ENCODE measurements around the gene C17orf107. TPM values are rescaled to one million over a fixed set of nuclear protein-coding genes. Genes with fewer than 3 reads are reported as not detected.
A peak's percentile ranks its signal among the peaks of the same experiment; 100 is the strongest.
"Not testable (repeated sequence)": the region's sequence is repeated elsewhere in the genome, so short reads cannot be mapped to it uniquely, and the experiment has no call there.

Gene C17orf107
- total RNA-seq, 1 donor: 4.0 TPM

- no peaks in the 10 kb centered on the region for H3K79me2 ChIP-seq (ENCODE audit: insufficient read depth, low read length)
- peak overlapping the region; percentile 23 for H3K27ac ChIP-seq (ENCODE audit: low read depth, low read length)
- H3K4me1 ChIP-seq (ENCODE audit: insufficient read depth, low read length): peaks cover 17% of the 10 kb centered on the region
- peaks cover 7% of the 10 kb centered on the region for H4K20me1 ChIP-seq (ENCODE audit: insufficient read depth, low read length)
- peak overlapping the region; percentile 49 for H3K4me2 ChIP-seq (ENCODE audit: insufficient read depth, low read length)
- H3K27me3 ChIP-seq (ENCODE audit: insufficient read depth, low read length): peaks cover 8% of the 10 kb centered on the region
- no peak overlapping the region for H2AFZ ChIP-seq (ENCODE audit: low read length)
- H3K4me3 ChIP-seq (ENCODE audit: insufficient read depth, low read length): peak overlapping the region; percentile 72
- H3K9me3 ChIP-seq (ENCODE audit: low read depth, low read length): no peaks in the 10 kb centered on the region
- H3K36me3 ChIP-seq (ENCODE audit: insufficient read depth, low read length): peaks cover 7% of the 10 kb centered on the region
- peak; percentile 90 for DNase-seq (ENCODE audit: insufficient read length, low spot score, missing footprints)
- TF ChIP-seq, protein P1, sequence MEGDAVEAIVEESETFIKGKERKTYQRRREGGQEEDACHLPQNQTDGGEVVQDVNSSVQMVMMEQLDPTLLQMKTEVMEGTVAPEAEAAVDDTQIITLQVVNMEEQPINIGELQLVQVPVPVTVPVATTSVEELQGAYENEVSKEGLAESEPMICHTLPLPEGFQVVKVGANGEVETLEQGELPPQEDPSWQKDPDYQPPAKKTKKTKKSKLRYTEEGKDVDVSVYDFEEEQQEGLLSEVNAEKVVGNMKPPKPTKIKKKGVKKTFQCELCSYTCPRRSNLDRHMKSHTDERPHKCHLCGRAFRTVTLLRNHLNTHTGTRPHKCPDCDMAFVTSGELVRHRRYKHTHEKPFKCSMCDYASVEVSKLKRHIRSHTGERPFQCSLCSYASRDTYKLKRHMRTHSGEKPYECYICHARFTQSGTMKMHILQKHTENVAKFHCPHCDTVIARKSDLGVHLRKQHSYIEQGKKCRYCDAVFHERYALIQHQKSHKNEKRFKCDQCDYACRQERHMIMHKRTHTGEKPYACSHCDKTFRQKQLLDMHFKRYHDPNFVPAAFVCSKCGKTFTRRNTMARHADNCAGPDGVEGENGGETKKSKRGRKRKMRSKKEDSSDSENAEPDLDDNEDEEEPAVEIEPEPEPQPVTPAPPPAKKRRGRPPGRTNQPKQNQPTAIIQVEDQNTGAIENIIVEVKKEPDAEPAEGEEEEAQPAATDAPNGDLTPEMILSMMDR (IDR thresholded peaks at IDR 0.05; ENCODE audit: extremely low read depth, low read depth, low read length): no peak
These were observed 2.5 kb downstream of the C17orf107 start for GRCh38 chr17:4901648-4902344.

- peak; percentile 68 for DNase-seq (ENCODE audit: insufficient read length, low spot score, missing footprints)
- TF ChIP-seq, protein P1 (IDR thresholded peaks at IDR 0.05; ENCODE audit: extremely low read depth, low read depth, low read length): no peak
- peaks cover 7% of the 10 kb centered on the region for H4K20me1 ChIP-seq (ENCODE audit: insufficient read depth, low read length)
- H3K4me1 ChIP-seq (ENCODE audit: insufficient read depth, low read length): peaks cover 17% of the 10 kb centered on the region
- no peak overlapping the region for H3K4me3 ChIP-seq (ENCODE audit: insufficient read depth, low read length)
- no peaks in the 10 kb centered on the region for H3K9me3 ChIP-seq (ENCODE audit: low read depth, low read length)
- peak overlapping the region; percentile 49 for H3K4me2 ChIP-seq (ENCODE audit: insufficient read depth, low read length)
- H2AFZ ChIP-seq (ENCODE audit: low read length): no peak overlapping the region
- H3K79me2 ChIP-seq (ENCODE audit: insufficient read depth, low read length): no peaks in the 10 kb centered on the region
- H3K27ac ChIP-seq (ENCODE audit: low read depth, low read length): no peak overlapping the region
- peaks cover 8% of the 10 kb centered on the region for H3K27me3 ChIP-seq (ENCODE audit: insufficient read depth, low read length)
- H3K36me3 ChIP-seq (ENCODE audit: insufficient read depth, low read length): no peaks in the 10 kb centered on the region
These were observed 3.2 kb downstream of the C17orf107 start for GRCh38 chr17:4902540-4902939.

DNA sequence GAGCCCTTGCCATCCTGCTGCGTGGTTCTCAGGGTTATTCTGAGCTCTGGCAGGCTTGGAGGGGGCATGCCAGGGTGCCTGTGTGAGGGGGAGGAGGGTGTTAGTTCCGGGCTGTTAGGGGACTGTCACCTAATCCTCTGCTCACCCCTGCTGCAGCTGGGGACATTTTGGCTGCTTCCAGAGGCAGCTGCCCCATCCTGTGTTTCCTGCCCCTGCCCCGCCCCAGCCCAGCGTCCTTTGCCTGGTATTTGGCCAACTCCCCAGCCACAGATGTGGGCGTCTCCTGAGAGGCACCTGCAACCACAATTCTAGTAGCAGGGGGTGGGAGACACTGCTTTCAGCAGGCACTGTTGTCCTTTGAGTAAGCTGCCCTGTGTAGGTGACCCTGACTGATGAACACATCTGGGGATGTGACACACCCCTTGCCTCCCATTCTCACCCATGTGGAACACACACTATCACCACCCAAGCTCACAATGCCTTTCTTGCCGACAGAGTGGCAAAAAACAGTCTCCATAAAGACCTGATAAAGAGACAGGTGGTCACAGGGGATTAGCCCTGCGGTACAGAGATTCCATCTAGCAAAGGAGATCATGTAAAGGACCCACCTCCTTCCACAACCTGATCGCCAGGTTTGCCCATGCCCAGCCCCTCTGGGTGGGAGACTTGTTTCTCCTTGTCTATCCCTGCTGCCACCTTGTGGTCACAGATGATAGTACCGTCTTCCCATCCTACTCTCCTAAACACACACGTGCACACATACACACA is 3.9 kb downstream of the C17orf107 start, which contains the start of gene CHRNE:
CHRNE (minus strand) TSS at position 48 of the 768 bp plus-strand sequence; CDS start at position 13, 35 bp downstream.
- H3K4me2 ChIP-seq (ENCODE audit: insufficient read depth, low read length): peak within 1 kb of the TSS; percentile 49
- peak within 1 kb of the TSS; percentile 23 for H3K27ac ChIP-seq (ENCODE audit: low read depth, low read length)
- TF ChIP-seq, protein P1 (IDR thresholded peaks at IDR 0.05; ENCODE audit: extremely low read depth, low read depth, low read length): peak; percentile 80
- no peaks in the 10 kb centered on the region for H3K36me3 ChIP-seq (ENCODE audit: insufficient read depth, low read length)
- peaks cover 8% of the 10 kb centered on the region for H3K27me3 ChIP-seq (ENCODE audit: insufficient read depth, low read length)
- peaks cover 17% of the 10 kb centered on the region for H3K4me1 ChIP-seq (ENCODE audit: insufficient read depth, low read length)
- peak; percentile 85 for DNase-seq (ENCODE audit: insufficient read length, low spot score, missing footprints)
- peaks cover 7% of the 10 kb centered on the region for H4K20me1 ChIP-seq (ENCODE audit: insufficient read depth, low read length)
- no peak within 1 kb of the TSS for H2AFZ ChIP-seq (ENCODE audit: low read length)
- H3K9me3 ChIP-seq (ENCODE audit: low read depth, low read length): no peaks in the 10 kb centered on the region
- H3K79me2 ChIP-seq (ENCODE audit: insufficient read depth, low read length): no peaks in the 10 kb centered on the region
- peak within 1 kb of the TSS; percentile 42 for H3K4me3 ChIP-seq (ENCODE audit: insufficient read depth, low read length)

- H3K27me3 ChIP-seq (ENCODE audit: insufficient read depth, low read length); DNase-seq (ENCODE audit: insufficient read length, low spot score, missing footprints); H3K27ac ChIP-seq (ENCODE audit: low read depth, low read length); H3K79me2 ChIP-seq (ENCODE audit: insufficient read depth, low read length); H2AFZ ChIP-seq (ENCODE audit: low read length); H3K4me3 ChIP-seq (ENCODE audit: insufficient read depth, low read length); H3K36me3 ChIP-seq (ENCODE audit: insufficient read depth, low read length); H3K4me2 ChIP-seq (ENCODE audit: insufficient read depth, low read length); H4K20me1 ChIP-seq (ENCODE audit: insufficient read depth, low read length); H3K9me3 ChIP-seq (ENCODE audit: low read depth, low read length): not testable (repeated sequence)
- peaks cover 12% of the 10 kb centered on the region for H3K4me1 ChIP-seq (ENCODE audit: insufficient read depth, low read length)
These were observed 7.3 kb downstream of the C17orf107 start for GRCh38 chr17:4906642-4907041.
